H9 (cell line): ENCODE measurements around the gene TMEM132D. TPM values are rescaled to one million over a fixed set of nuclear protein-coding genes. Genes with fewer than 3 reads are reported as not detected.

Source experiments
- DNase-seq: peaks from one replicate; pipeline ENCODE4 v3.0.0-alpha.2; 2017
- H2AFZ ChIP-seq: one replicate; pipeline ENCODE4 v1.6.1; 2013; ENCODE audit warnings: mild to moderate bottlenecking, low read length, control low read depth, moderate library complexity
- H2AK5ac ChIP-seq: 2 replicates; pipeline ENCODE4 v1.6.1; 2013; ENCODE audit warnings: low read length, control low read depth, mixed read lengths; ENCODE audit not compliant: insufficient read length
- H2BK120ac ChIP-seq: one replicate; pipeline ENCODE4 v1.6.1; 2013; ENCODE audit warnings: low read depth, mild to moderate bottlenecking, low read length, control low read depth, inconsistent platforms; ENCODE audit not compliant: poor library complexity, severe bottlenecking
- H2BK12ac ChIP-seq: 2 replicates; pipeline ENCODE4 v1.6.1; 2013; ENCODE audit warnings: low read length, control low read depth, mixed read lengths, low read depth; ENCODE audit not compliant: insufficient read length
- H2BK15ac ChIP-seq: 2 replicates; pipeline ENCODE4 v1.6.1; 2013; ENCODE audit warnings: low read depth, low read length, control low read depth
- H2BK20ac ChIP-seq: one replicate; pipeline ENCODE4 v1.6.1; 2013; ENCODE audit warnings: low read depth, mild to moderate bottlenecking, low read length, control low read depth, inconsistent platforms; ENCODE audit not compliant: poor library complexity, severe bottlenecking
- H2BK5ac ChIP-seq: 2 replicates; pipeline ENCODE4 v1.6.1; 2013; ENCODE audit warnings: low read length, control low read depth, mixed read lengths; ENCODE audit not compliant: insufficient read length
- H3K14ac ChIP-seq: 2 replicates; pipeline ENCODE4 v1.6.1; 2013; ENCODE audit warnings: low read length, control low read depth; ENCODE audit not compliant: insufficient read depth
- H3K18ac ChIP-seq: 2 replicates; pipeline ENCODE4 v1.6.1; 2013; ENCODE audit warnings: low read depth, mild to moderate bottlenecking, mixed read lengths, low read length, control low read depth; ENCODE audit not compliant: insufficient read length
- H3K23ac ChIP-seq: 2 replicates; pipeline ENCODE4 v1.6.1; 2013; ENCODE audit warnings: low read length, control low read depth, mixed read lengths, low read depth; ENCODE audit not compliant: insufficient read length
- H3K23me2 ChIP-seq: 2 replicates; pipeline ENCODE4 v1.6.1; 2013; ENCODE audit warnings: low read depth, mild to moderate bottlenecking, mixed read lengths, low read length, control low read depth; ENCODE audit not compliant: insufficient read length, poor library complexity, severe bottlenecking
- H3K27ac ChIP-seq: 2 replicates; pipeline ENCODE4 v1.5.1; 2013; ENCODE audit warnings: low read length, control low read depth, mixed read lengths, low read depth; ENCODE audit not compliant: insufficient read length
- H3K27me3 ChIP-seq: 2 replicates; pipeline ENCODE4 v1.6.1; 2013; ENCODE audit warnings: low read length, control low read depth, inconsistent platforms; ENCODE audit not compliant: insufficient read depth
- H3K4ac ChIP-seq: 2 replicates; pipeline ENCODE4 v1.6.1; 2013; ENCODE audit warnings: low read depth, mild to moderate bottlenecking, control low read depth, inconsistent platforms, low read length, moderate library complexity
- H3K4me1 ChIP-seq: 2 replicates; pipeline ENCODE4 v1.6.1; 2013; ENCODE audit warnings: low read length, control low read depth, inconsistent platforms; ENCODE audit not compliant: insufficient read depth
- H3K4me2 ChIP-seq: 2 replicates; pipeline ENCODE4 v1.6.1; 2013; ENCODE audit warnings: low read length, control low read depth, mixed read lengths; ENCODE audit not compliant: insufficient read length, insufficient read depth
- H3K56ac ChIP-seq: 2 replicates; pipeline ENCODE4 v1.6.1; 2013; ENCODE audit warnings: low read depth, mild to moderate bottlenecking, mixed read lengths, low read length, control low read depth; ENCODE audit not compliant: insufficient read length
- H3K79me1 ChIP-seq: 2 replicates; pipeline ENCODE4 v1.6.1; 2013; ENCODE audit warnings: low read depth, mild to moderate bottlenecking, moderate library complexity, low read length, control low read depth, inconsistent platforms; ENCODE audit not compliant: insufficient read depth, poor library complexity, severe bottlenecking
- H3K79me2 ChIP-seq: 2 replicates; pipeline ENCODE4 v1.6.1; 2013; ENCODE audit warnings: low read length, control low read depth, inconsistent platforms; ENCODE audit not compliant: insufficient read depth
- H3K9ac ChIP-seq: 2 replicates; pipeline ENCODE4 v1.6.1; 2013; ENCODE audit warnings: low read length, control low read depth, mixed read lengths; ENCODE audit not compliant: insufficient read length; ENCODE audit errors: extremely low read depth
- H3K9me3 ChIP-seq: one replicate; pipeline ENCODE4 v1.6.1; 2013; ENCODE audit warnings: low read depth, low read length, inconsistent platforms; ENCODE audit not compliant: control insufficient read depth
- H3T11ph ChIP-seq: one replicate; pipeline ENCODE4 v1.6.1; 2013; ENCODE audit warnings: mild to moderate bottlenecking, low read length, control low read depth, inconsistent platforms
- H4K20me1 ChIP-seq: one replicate; pipeline ENCODE4 v1.6.1; 2013; ENCODE audit not compliant: control insufficient read depth, insufficient read length, insufficient read depth
- H4K5ac ChIP-seq: 2 replicates; pipeline ENCODE4 v1.6.1; 2013; ENCODE audit warnings: low read depth, mild to moderate bottlenecking, mixed read lengths, low read length, control low read depth; ENCODE audit not compliant: insufficient read length
- H4K8ac ChIP-seq: replicated peaks from 2 replicates; pipeline ENCODE4 v1.6.1; 2013; ENCODE audit warnings: low read length, control low read depth, mixed read lengths, low read depth; ENCODE audit not compliant: insufficient read length
- H4K91ac ChIP-seq: 2 replicates; pipeline ENCODE4 v1.6.1; 2013; ENCODE audit warnings: low read depth, mild to moderate bottlenecking, moderate library complexity, mixed read lengths, low read length, control low read depth; ENCODE audit not compliant: insufficient read length
- H3K27ac Mint-ChIP-seq, 3 experiments: 2 replicates in 2 of 3; 3 replicates in 1 of 3; pipeline ENCODE4 v1.8.0; 2020 to 2021; ENCODE audit warnings: mixed read lengths in 3 of 3, mild to moderate bottlenecking in 1 of 3, moderate library complexity in 1 of 3
- H3K27me3 Mint-ChIP-seq: 2 replicates; pipeline ENCODE4 v1.8.0; 2021; ENCODE audit warnings: low read depth, mild to moderate bottlenecking, moderate library complexity, mixed read lengths
- H3K36me3 Mint-ChIP-seq, 3 experiments: 2 replicates in 2 of 3; 3 replicates in 1 of 3; pipeline ENCODE4 v1.8.0; 2020 to 2021; ENCODE audit warnings: low read depth in 3 of 3, mixed read lengths in 3 of 3; ENCODE audit not compliant: insufficient read depth in 1 of 3
- H3K4me1 Mint-ChIP-seq, 2 experiments: 2 replicates each; pipeline ENCODE4 v1.8.0; 2020; ENCODE audit warnings: mixed read lengths in 2 of 2
- H3K4me3 Mint-ChIP-seq, 2 experiments: 2 replicates in 1 of 2; 3 replicates in 1 of 2; pipeline ENCODE4 v1.8.0; 2020 to 2021; ENCODE audit warnings: mild to moderate bottlenecking in 2 of 2, mixed read lengths in 2 of 2, moderate library complexity in 1 of 2
- H3K9me3 Mint-ChIP-seq, 2 experiments: 2 replicates in 1 of 2; 3 replicates in 1 of 2; pipeline ENCODE4 v1.8.0; 2020; ENCODE audit warnings: mild to moderate bottlenecking in 2 of 2, mixed read lengths in 2 of 2, moderate library complexity in 1 of 2
- WGBS: extraction: QIAGEN DNeasy Blood & Tissue Kit; methylation state at CpG from one replicate; pipeline ENCODE4 v1.1.7; 2013; ENCODE audit warnings: missing lambda C conversion rate, low lambda C conversion rate, mixed read lengths; ENCODE audit not compliant: insufficient read length; ENCODE audit errors: extremely low coverage; 5-methylcytosine and 5-hydroxymethylcytosine counted together
- total RNA-seq: library from RNA; stranded (reverse); gene quantifications from 2 replicates; pipeline ENCODE4 v1.2.1, GENCODE V29; 2021
- TF ChIP-seq, protein P1 (sequence below): fragments of 200-600 bp; sonication (generic); conservative IDR thresholded peaks from 3 replicates; pipeline ENCODE4 v1.8.0; 2021; ENCODE audit warnings: antibody characterized with exemption, mild to moderate bottlenecking

Gene TMEM132D
- total RNA-seq, 1 experiment from 2014 or later: 6.1 TPM

DNA sequence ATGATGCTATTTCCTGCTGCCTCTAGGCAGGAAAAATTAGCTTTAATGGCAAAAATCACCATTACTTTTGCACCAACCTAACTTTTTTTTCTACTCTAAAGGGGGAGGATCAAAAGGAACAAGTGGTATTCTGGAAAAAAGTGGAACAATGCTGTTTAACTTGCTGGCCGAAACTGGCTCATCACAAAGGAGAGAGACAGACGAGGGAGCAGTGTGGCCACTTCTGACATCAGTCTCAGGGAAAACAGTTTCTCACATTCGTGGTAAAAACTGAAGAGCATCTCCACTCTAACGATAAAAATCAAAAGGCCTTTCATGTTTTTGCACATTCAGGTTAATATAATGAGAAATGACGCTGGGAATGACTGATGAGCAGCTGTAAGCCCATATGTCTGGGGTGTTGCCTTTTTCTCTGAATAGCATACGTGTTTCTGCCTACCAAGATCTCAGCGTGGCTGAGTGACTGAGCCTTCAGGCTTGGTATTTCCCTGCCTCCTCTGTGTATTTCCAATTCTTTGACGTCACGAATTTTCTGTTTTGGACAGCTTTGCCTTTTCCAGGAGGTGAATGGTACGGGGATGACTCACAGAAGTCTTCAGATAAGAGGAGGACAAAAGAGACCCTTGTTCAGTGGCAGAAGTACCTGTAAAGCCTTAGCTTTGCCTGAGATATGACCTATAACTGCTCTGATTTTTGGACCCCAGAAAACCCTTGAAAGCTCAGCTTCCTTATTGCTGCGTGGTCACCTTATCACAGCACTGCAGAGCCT, 691.8 kb downstream of the TMEM132D start:
- H3K9me3 Mint-ChIP-seq: peaks cover 3 to 8% of the 10 kb centered on the region in 2 experiments; a peak in 4 of 5 replicates
- Histone ChIP-seq H2BK20ac (no peak overlapping the region), H3K9ac (no peak overlapping the region)

More for the DNA sequence above, 691.8 kb downstream of the TMEM132D start:
- DNase-seq: no peak
- Histone ChIP-seq H4K5ac (no peak overlapping the region), H3K27ac (no peak overlapping the region), H3K79me1 (no peaks in the 10 kb centered on the region), H4K8ac (no peak overlapping the region), H3K23me2 (no peaks in the 10 kb centered on the region), H2BK5ac (no peak overlapping the region), H3K4ac (no peak overlapping the region), H3K56ac (no peak overlapping the region), H3K4me1 (no peaks in the 10 kb centered on the region), H2BK12ac (no peak overlapping the region), H2AK5ac (no peak overlapping the region), H3K27me3 (no peaks in the 10 kb centered on the region), H2BK15ac (no peak overlapping the region), H4K91ac (no peak overlapping the region), H3K23ac (no peak overlapping the region), H3K18ac (no peak overlapping the region), H3K14ac (no peak overlapping the region), H2BK120ac (no peak overlapping the region), H4K20me1 (no peaks in the 10 kb centered on the region), H3K79me2 (no peaks in the 10 kb centered on the region), H2AFZ (no peak overlapping the region), H3T11ph (no peak overlapping the region), H3K9me3 (no peaks in the 10 kb centered on the region), H3K4me2 (no peak overlapping the region)
- H3K27me3 Mint-ChIP-seq: no peaks in the 10 kb centered on the region; the same call in none of the 2 replicates
- peaks cover 0 to 3% (median 2%) of the 10 kb centered on the region in 3 experiments; a peak in 2 of 7 replicates for H3K36me3 Mint-ChIP-seq
- H3K27ac Mint-ChIP-seq: no peak overlapping the region
- WGBS: no CpG with 5 or more reads among the region's 11 CpGs
- H3K4me1 Mint-ChIP-seq: peaks cover 0 to 2% of the 10 kb centered on the region in 2 experiments; a peak in 1 of 4 replicates
- no peak overlapping the region for H3K4me3 Mint-ChIP-seq
- TF ChIP-seq, protein P1, sequence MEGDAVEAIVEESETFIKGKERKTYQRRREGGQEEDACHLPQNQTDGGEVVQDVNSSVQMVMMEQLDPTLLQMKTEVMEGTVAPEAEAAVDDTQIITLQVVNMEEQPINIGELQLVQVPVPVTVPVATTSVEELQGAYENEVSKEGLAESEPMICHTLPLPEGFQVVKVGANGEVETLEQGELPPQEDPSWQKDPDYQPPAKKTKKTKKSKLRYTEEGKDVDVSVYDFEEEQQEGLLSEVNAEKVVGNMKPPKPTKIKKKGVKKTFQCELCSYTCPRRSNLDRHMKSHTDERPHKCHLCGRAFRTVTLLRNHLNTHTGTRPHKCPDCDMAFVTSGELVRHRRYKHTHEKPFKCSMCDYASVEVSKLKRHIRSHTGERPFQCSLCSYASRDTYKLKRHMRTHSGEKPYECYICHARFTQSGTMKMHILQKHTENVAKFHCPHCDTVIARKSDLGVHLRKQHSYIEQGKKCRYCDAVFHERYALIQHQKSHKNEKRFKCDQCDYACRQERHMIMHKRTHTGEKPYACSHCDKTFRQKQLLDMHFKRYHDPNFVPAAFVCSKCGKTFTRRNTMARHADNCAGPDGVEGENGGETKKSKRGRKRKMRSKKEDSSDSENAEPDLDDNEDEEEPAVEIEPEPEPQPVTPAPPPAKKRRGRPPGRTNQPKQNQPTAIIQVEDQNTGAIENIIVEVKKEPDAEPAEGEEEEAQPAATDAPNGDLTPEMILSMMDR: no peak
